HG03457 (cell line): ENCODE measurements around the gene NAV1.
"Not testable (repeated sequence)": the region's sequence is repeated elsewhere in the genome, so short reads cannot be mapped to it uniquely, and the experiment has no call there.

Experiments used
- ATAC-seq: cut with Tn5 transposase; IDR thresholded peaks from one replicate; pipeline ENCODE4 v1.9.1; 2021; ENCODE audit warnings: moderate number of reproducible peaks; ENCODE audit not compliant: unreplicated experiment

Gene NAV1

GRCh38 chr1:201538612-201539551, at the start of gene NAV1:
TSS of gene NAV1 (plus strand) at chr1:201539127. CDS start at chr1:201622885, 83,758 bp downstream.
- no peak for ATAC-seq

- no peak for ATAC-seq
Observed at GRCh38 chr1:201489643-201490261, 49.2 kb upstream of the NAV1 start.

GRCh38 chr1:201490708-201491131, 48.2 kb upstream of the NAV1 start:
- no peak for ATAC-seq

- ATAC-seq, result no peak
Observed at GRCh38 chr1:201491896-201492511, 46.9 kb upstream of the NAV1 start.

- ATAC-seq, result not testable (repeated sequence)
Observed at GRCh38 chr1:201493026-201493656, 45.8 kb upstream of the NAV1 start.

GRCh38 chr1:201493757-201494617, 44.9 kb upstream of the NAV1 start:
- no peak for ATAC-seq

GRCh38 chr1:201495551-201496295, 43.2 kb upstream of the NAV1 start:
- no peak for ATAC-seq

- ATAC-seq, result no peak
Observed at GRCh38 chr1:201496296-201496690, 42.6 kb upstream of the NAV1 start.

- no peak for ATAC-seq
Observed at GRCh38 chr1:201497935-201498509, 40.9 kb upstream of the NAV1 start.

GRCh38 chr1:201498621-201499020, 40.3 kb upstream of the NAV1 start:
- ATAC-seq, result no peak

- no peak for ATAC-seq
Observed at GRCh38 chr1:201499191-201499590, 39.7 kb upstream of the NAV1 start.

- no peak for ATAC-seq
Observed at GRCh38 chr1:201499795-201500669, 38.9 kb upstream of the NAV1 start.

GRCh38 chr1:201500670-201501120, 38.2 kb upstream of the NAV1 start:
- ATAC-seq, result no peak

- no peak for ATAC-seq
Observed at GRCh38 chr1:201501144-201501543, 37.8 kb upstream of the NAV1 start.

- ATAC-seq, result no peak
Observed at GRCh38 chr1:201501812-201502510, 37.0 kb upstream of the NAV1 start.

GRCh38 chr1:201502511-201502857, 36.4 kb upstream of the NAV1 start:
- ATAC-seq, result no peak

- ATAC-seq, result no peak
Observed at GRCh38 chr1:201503397-201504176, 35.3 kb upstream of the NAV1 start.
